Activated CD8-positive, alpha-beta T cell treated with anti-CD3 and anti-CD28 coated beads for 36 hours (primary cell): Measurements from ENCODE around the gene IRF2BP2. TPM values are rescaled to one million over a fixed set of nuclear protein-coding genes. Genes with fewer than 3 reads are reported as not detected.

Source experiments
- ATAC-seq: fragments of 200-7000 bp; cut with Tn5 transposase; one replicate; pipeline ENCODE4 v1.10.0; 2021; ENCODE audit warnings: mild to moderate bottlenecking, moderate library complexity
- CTCF ChIA-PET: fragments of 350-600 bp; sonication (Branson Sonifier 250); formaldehyde crosslinking; loops from one replicate; lab custom pipeline; 2021; ENCODE audit warnings: antibody characterized with exemption; lab: Charles Lee
- POLR2A ChIA-PET: fragments of 350-600 bp; sonication (Branson Sonifier 250); formaldehyde crosslinking; loops from one replicate; lab custom pipeline; 2021; ENCODE audit warnings: antibody characterized with exemption; lab: Charles Lee
- DNase-seq: peaks from one replicate; pipeline ENCODE4 v3.0.0-alpha.2; 2020
- H3K27ac Mint-ChIP-seq: one replicate; pipeline ENCODE4 v1.8.0; 2021; ENCODE audit warnings: mild to moderate bottlenecking, mixed read lengths
- H3K27me3 Mint-ChIP-seq: one replicate; pipeline ENCODE4 v1.8.0; 2021; ENCODE audit warnings: mixed read lengths
- H3K36me3 Mint-ChIP-seq: one replicate; pipeline ENCODE4 v1.8.0; 2021; ENCODE audit warnings: low read depth, mixed read lengths
- H3K4me1 Mint-ChIP-seq: one replicate; pipeline ENCODE4 v1.8.0; 2021; ENCODE audit warnings: low read depth, mixed read lengths
- H3K4me3 Mint-ChIP-seq: one replicate; pipeline ENCODE4 v1.8.0; 2021; ENCODE audit warnings: mild to moderate bottlenecking, moderate library complexity, mixed read lengths
- H3K9me3 Mint-ChIP-seq: one replicate; pipeline ENCODE4 v1.8.0; 2021; ENCODE audit warnings: mixed read lengths
- intact Hi-C: fragments of 100-400 bp; cut with micrococcal nuclease; formaldehyde crosslinking; loops from one replicate; pipeline ENCODE4 v1.10.0; 2022
- total RNA-seq, 2 experiments: library from RNA; stranded (reverse); gene quantifications; one replicate each; pipeline ENCODE4 v1.2.3, GENCODE V29; 2021
- TF ChIP-seq, protein P1 (sequence below): fragments of 200-600 bp; IDR thresholded peaks from one replicate; pipeline ENCODE4 v1.8.0; 2022; ENCODE audit warnings: antibody characterized with exemption, mild to moderate bottlenecking

The IRF2BP2 gene
- total RNA-seq, 2 experiments from 2014 or later: 148 to 155 TPM

DNA sequence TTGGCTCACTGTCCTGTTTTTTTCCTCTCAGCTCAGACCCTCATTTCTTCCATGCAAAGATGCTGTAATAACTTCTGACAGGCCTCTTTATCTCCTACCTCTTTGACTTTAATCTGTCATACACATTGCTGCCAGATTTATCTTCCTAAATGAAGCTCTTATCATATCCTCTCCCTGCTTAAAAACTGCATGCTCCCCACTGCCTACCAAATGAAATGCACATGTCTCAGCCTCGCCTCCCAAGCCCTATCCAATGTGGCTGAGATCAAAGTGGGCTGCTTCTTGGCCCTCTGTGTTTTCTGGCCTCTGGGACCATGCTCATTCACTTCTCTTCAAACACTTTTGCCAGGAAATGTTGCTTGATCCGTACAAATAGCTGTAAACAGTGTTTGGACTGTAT lies 38.3 kb downstream of the IRF2BP2 start:
- intact Hi-C loops: no loop called here
- Mint-ChIP-seq H3K4me3 (no peak overlapping the region), H3K27ac (no peak overlapping the region), H3K4me1 (no peaks in the 10 kb centered on the region), H3K9me3 (no peaks in the 10 kb centered on the region), H3K27me3 (peaks cover 3% of the 10 kb centered on the region), H3K36me3 (no peaks in the 10 kb centered on the region)
- ChIA-PET POLR2A (no interaction called here), CTCF (no interaction called here)
- DNase-seq (no peak), ATAC-seq (no peak)
- TF ChIP-seq, protein P1, sequence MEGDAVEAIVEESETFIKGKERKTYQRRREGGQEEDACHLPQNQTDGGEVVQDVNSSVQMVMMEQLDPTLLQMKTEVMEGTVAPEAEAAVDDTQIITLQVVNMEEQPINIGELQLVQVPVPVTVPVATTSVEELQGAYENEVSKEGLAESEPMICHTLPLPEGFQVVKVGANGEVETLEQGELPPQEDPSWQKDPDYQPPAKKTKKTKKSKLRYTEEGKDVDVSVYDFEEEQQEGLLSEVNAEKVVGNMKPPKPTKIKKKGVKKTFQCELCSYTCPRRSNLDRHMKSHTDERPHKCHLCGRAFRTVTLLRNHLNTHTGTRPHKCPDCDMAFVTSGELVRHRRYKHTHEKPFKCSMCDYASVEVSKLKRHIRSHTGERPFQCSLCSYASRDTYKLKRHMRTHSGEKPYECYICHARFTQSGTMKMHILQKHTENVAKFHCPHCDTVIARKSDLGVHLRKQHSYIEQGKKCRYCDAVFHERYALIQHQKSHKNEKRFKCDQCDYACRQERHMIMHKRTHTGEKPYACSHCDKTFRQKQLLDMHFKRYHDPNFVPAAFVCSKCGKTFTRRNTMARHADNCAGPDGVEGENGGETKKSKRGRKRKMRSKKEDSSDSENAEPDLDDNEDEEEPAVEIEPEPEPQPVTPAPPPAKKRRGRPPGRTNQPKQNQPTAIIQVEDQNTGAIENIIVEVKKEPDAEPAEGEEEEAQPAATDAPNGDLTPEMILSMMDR: no peak

DNA sequence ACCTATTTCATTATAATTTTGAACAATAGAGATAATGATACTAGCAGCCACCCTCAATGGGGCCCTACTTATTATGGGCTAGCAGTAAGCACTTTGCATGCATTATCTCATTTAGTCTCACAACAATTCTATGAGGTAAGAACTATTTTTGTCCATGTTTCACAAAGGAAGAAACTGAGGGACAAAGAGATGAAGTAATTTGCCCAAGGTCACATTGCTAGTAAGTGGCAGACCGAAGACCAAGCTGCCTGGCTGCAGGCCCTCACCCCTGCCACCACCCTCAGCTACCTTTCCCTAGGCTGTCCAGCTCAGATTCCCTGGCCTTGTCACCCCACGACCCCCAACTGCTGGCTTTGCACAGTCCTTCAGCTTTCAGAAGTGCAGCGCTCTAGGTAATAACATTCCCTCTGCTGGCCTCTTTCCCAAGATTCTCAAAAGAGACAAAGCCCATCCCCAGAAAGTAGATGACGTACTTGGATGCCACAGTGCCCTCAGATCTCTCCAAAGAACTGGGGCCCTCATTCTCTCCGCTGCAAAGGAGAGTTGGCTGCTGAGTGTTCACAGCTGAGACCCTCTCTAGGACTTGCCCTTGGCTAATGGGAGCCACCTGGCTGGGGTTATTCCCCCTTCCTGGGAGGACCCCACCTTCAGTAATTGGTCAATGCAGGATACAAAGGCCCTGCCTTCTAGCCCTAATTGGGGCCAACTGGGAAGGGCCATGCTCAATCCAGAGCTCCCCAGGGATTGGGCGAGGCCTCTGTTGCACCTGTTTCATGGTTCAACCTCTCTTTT lies 39.5 kb downstream of the IRF2BP2 start:
- CTCF ChIA-PET: no interaction called here
- POLR2A ChIA-PET: no interaction called here
- H3K27ac Mint-ChIP-seq: no peak overlapping the region
- H3K4me1 Mint-ChIP-seq: no peaks in the 10 kb centered on the region
- DNase-seq: no peak
- ATAC-seq: no peak
- H3K9me3 Mint-ChIP-seq: no peaks in the 10 kb centered on the region
- peaks cover 3% of the 10 kb centered on the region for H3K27me3 Mint-ChIP-seq
- H3K36me3 Mint-ChIP-seq: no peaks in the 10 kb centered on the region
- intact Hi-C loops: no loop called here
- TF ChIP-seq, protein P1: no peak
- H3K4me3 Mint-ChIP-seq: no peak overlapping the region

DNA sequence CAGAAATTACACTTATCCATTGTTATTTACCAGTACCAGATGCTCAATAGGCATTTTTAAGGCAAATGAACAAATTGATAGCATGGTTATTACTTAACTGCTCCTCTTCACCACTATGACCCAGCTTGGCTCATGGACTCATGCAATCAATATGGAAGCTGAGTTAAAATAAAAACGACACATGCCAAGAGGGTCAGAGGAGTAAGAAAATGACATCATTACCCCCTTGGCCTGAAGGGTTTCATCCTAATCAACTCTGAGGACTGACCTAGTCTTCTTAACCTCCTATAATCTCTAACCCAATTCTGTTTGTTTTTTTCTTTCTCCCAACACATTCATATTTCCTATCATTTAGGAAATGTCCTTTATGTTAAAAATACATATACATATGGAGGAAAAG lies 41.6 kb downstream of the IRF2BP2 start:
- no peak for DNase-seq
- no peak for ATAC-seq
- intact Hi-C loops: no loop called here
- Mint-ChIP-seq H3K27ac (no peak overlapping the region), H3K36me3 (no peaks in the 10 kb centered on the region), H3K27me3 (peaks cover 3% of the 10 kb centered on the region), H3K9me3 (no peaks in the 10 kb centered on the region), H3K4me1 (peaks cover 3% of the 10 kb centered on the region), H3K4me3 (no peak overlapping the region)
- ChIA-PET POLR2A (no interaction called here), CTCF (no interaction called here)
- TF ChIP-seq, protein P1: no peak

DNA sequence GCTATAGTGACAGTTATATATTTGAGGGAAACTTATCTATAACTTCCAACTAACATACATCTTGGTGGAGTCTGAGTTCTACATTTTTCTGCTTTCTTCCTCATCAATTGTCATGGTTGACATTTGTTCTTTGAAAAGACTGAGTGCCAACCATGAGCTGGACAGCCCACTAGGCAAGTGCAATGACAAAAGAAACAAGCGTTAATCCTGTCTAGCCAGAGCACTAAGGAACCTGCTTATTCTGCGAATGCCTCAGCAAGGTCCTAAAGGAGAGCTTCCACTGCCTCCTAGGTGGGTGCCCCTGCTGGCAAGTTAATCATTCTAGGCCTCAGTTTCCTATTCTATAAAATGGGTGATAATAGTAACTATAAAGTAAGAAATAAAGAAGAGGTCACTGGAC lies 44.8 kb downstream of the IRF2BP2 start:
- POLR2A ChIA-PET: no interaction called here
- CTCF ChIA-PET: interaction anchor here (1.5 kb wide), 1 partner anchor 10 kb away, joined by 3 read pairs; no protein-coding TSS in a partner anchor
- Mint-ChIP-seq H3K27ac (no peak overlapping the region), H3K27me3 (peaks cover 3% of the 10 kb centered on the region), H3K9me3 (no peaks in the 10 kb centered on the region), H3K4me1 (peaks cover 3% of the 10 kb centered on the region), H3K4me3 (no peak overlapping the region), H3K36me3 (no peaks in the 10 kb centered on the region)
- TF ChIP-seq, protein P1: no peak
- intact Hi-C loops: no loop called here
- DNase-seq: no peak
- no peak for ATAC-seq
